Keratinocyte (primary cell): Measurements from ENCODE around the gene DCAF11. TPM values are rescaled to one million over a fixed set of nuclear protein-coding genes. Genes with fewer than 3 reads are reported as not detected.

Experiments
- DNase-seq: peaks from one replicate; pipeline ENCODE4 v3.0.0-alpha.2; 2011; ENCODE audit warnings: low read depth, missing footprints, low spot score
- FAIRE-seq: peaks from 2 replicates; lab custom pipeline; 2011; peaks lifted over from hg19 to GRCh38; lab: Jason Lieb, UNC
- H2AFZ ChIP-seq: 2 replicates; pipeline ENCODE4 v1.6.0; 2012; ENCODE audit warnings: low read length, control low read depth, inconsistent platforms; ENCODE audit not compliant: control insufficient read depth
- H3K27ac ChIP-seq: 2 replicates; pipeline ENCODE4 v1.5.1; 2011; ENCODE audit warnings: low read length; ENCODE audit not compliant: control insufficient read depth, insufficient read depth
- H3K27me3 ChIP-seq: 3 replicates; pipeline ENCODE4 v1.6.0; 2011; ENCODE audit warnings: low read length; ENCODE audit not compliant: control insufficient read depth, insufficient read depth; ENCODE audit errors: extremely low read depth
- H3K36me3 ChIP-seq, 2 experiments: 2 replicates in 1 of 2; 3 replicates in 1 of 2; pipeline ENCODE4 v1.5.1; 2011; ENCODE audit warnings: low read length in 2 of 2, mild to moderate bottlenecking in 1 of 2; ENCODE audit not compliant: control insufficient read depth in 2 of 2, insufficient read depth in 2 of 2; ENCODE audit errors: extremely low read depth in 1 of 2
- H3K4me1 ChIP-seq: 3 replicates; pipeline ENCODE4 v1.5.1; 2011; ENCODE audit warnings: low read length; ENCODE audit not compliant: control insufficient read depth, insufficient read depth; ENCODE audit errors: extremely low read depth
- H3K4me2 ChIP-seq: 3 replicates; pipeline ENCODE4 v1.6.0; 2011; ENCODE audit warnings: low read depth, low read length; ENCODE audit not compliant: control insufficient read depth, insufficient read depth; ENCODE audit errors: extremely low read depth
- H3K4me3 ChIP-seq, 3 experiments: fragments of 200-600 bp in 1 of 3; sonication (generic) in 1 of 3; 2 replicates in 2 of 3; 3 replicates in 1 of 3; pipeline ENCODE4 v1.5.1; 2011 to 2016; ENCODE audit warnings: low read length in 3 of 3, mild to moderate bottlenecking in 3 of 3, control low read depth in 2 of 3, inconsistent platforms in 1 of 3, low read depth in 1 of 3, mixed read lengths in 1 of 3, mixed run types in 1 of 3, moderate library complexity in 1 of 3; ENCODE audit not compliant: control insufficient read depth in 2 of 3, insufficient read depth in 2 of 3; ENCODE audit errors: extremely low read depth in 1 of 3
- H3K79me2 ChIP-seq: 2 replicates; pipeline ENCODE4 v1.6.0; 2012; ENCODE audit warnings: low read length; ENCODE audit not compliant: control insufficient read depth, insufficient read depth
- H3K9ac ChIP-seq: 3 replicates; pipeline ENCODE4 v1.6.0; 2011; ENCODE audit warnings: low read length; ENCODE audit not compliant: control insufficient read depth, insufficient read depth; ENCODE audit errors: extremely low read depth
- H3K9me1 ChIP-seq: 3 replicates; pipeline ENCODE4 v1.6.0; 2011; ENCODE audit warnings: low read length; ENCODE audit not compliant: control insufficient read depth, insufficient read depth; ENCODE audit errors: extremely low read depth
- H3K9me3 ChIP-seq: 2 replicates; pipeline ENCODE4 v1.5.1; 2012; ENCODE audit warnings: low read depth, low read length; ENCODE audit not compliant: control insufficient read depth
- H4K20me1 ChIP-seq: 3 replicates; pipeline ENCODE4 v1.6.0; 2011; ENCODE audit warnings: low read length; ENCODE audit not compliant: control insufficient read depth, insufficient read depth; ENCODE audit errors: extremely low read depth
- EZH2 ChIP-seq: IDR thresholded peaks from one replicate; pipeline ENCODE4 v1.6.1; 2012; ENCODE audit warnings: inconsistent platforms, mild to moderate bottlenecking, low read length, moderate library complexity
- dilution Hi-C: fragments of 300-500 bp; cut with MboI; formaldehyde crosslinking; loops from one replicate; pipeline ENCODE4 v1.7.0; 2020; ENCODE audit warnings: low sequenced_read_pairs; ENCODE audit not compliant: extremely low pct_ligation_motif_present
- polyA plus RNA-seq, 5 experiments: library from polyadenylated mRNA; depleted of rRNA in 3 of 5; stranded (reverse) in 3 of 5; stranded (forward) in 1 of 5; unstranded in 1 of 5; fragments of >200 nt; gene quantifications; 1 replicate in 1 of 5; 2 replicates in 3 of 5; 3 replicates in 1 of 5; pipeline versions ENCODE4 v1.2.1 to v1.2.3, GENCODE V29; 2011 to 2012; ENCODE audit warnings: missing spikeins in 2 of 5, low read depth in 1 of 5, low replicate concordance in 1 of 5
- TF ChIP-seq, protein P1 (sequence below), 3 experiments: IDR thresholded peaks in 1 of 3; conservative IDR thresholded peaks in 1 of 3; optimal IDR thresholded peaks in 1 of 3; 2 replicates in 2 of 3; 3 replicates in 1 of 3; pipeline versions ENCODE3 to v1.5.1; 2011; ENCODE audit warnings: low read length in 3 of 3, mild to moderate bottlenecking in 3 of 3, moderate library complexity in 2 of 3, control low read depth in 1 of 3, inconsistent platforms in 1 of 3; ENCODE audit not compliant: insufficient read depth in 2 of 3; ENCODE audit errors: extremely low read depth in 1 of 3

Gene DCAF11
- polyA plus RNA-seq, 1 donor (not counting 4 experiments of a cell fraction or from before 2014, with no cell fraction given) = 25.9 TPM

DNA sequence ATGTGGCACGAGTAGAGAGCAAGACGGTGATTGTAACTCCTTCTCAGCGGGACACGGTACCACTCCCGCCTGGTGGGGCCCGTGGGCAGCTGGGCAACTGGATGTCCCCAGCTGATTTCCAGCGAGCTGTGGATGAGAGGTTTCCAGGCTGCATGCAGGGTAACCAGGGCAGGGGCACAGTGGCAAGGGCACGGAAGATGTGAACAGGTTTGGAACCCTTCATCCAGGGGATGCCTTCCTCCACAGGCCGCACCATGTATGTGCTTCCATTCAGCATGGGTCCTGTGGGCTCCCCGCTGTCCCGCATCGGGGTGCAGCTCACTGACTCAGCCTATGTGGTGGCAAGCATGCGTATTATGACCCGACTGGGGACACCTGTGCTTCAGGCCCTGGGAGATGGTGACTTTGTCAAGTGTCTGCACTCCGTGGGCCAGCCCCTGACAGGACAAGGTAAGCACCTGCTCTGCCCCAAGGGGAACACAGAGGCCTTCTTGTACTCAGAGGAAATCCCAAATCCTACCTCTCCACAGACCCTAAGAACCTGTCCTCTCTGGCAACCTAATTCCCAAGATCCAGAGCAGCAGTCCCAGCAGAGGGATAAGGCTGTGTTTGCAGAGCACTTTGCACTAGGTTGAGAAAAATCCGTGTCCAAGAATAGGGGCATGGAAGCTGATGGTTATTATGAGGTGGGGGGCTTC is 16.2 kb upstream of the DCAF11 start:
- FAIRE-seq (no peak), DNase-seq (no peak)
- peaks cover 13% of the 10 kb centered on the region for H3K4me1 ChIP-seq
- no peaks in the 10 kb centered on the region for H4K20me1 ChIP-seq
- no peak overlapping the region for H3K4me2 ChIP-seq
- no peaks in the 10 kb centered on the region for H3K9me1 ChIP-seq
- H3K79me2 ChIP-seq = peaks cover 2% of the 10 kb centered on the region
- H3K9ac ChIP-seq = no peak overlapping the region
- H2AFZ ChIP-seq = no peak overlapping the region
- H3K9me3 ChIP-seq = no peaks in the 10 kb centered on the region
- peaks cover 7 to 21% of the 10 kb centered on the region in 2 experiments for H3K36me3 ChIP-seq
- no peak overlapping the region for H3K27ac ChIP-seq
- no peak for TF ChIP-seq EZH2
- TF ChIP-seq, protein P1, sequence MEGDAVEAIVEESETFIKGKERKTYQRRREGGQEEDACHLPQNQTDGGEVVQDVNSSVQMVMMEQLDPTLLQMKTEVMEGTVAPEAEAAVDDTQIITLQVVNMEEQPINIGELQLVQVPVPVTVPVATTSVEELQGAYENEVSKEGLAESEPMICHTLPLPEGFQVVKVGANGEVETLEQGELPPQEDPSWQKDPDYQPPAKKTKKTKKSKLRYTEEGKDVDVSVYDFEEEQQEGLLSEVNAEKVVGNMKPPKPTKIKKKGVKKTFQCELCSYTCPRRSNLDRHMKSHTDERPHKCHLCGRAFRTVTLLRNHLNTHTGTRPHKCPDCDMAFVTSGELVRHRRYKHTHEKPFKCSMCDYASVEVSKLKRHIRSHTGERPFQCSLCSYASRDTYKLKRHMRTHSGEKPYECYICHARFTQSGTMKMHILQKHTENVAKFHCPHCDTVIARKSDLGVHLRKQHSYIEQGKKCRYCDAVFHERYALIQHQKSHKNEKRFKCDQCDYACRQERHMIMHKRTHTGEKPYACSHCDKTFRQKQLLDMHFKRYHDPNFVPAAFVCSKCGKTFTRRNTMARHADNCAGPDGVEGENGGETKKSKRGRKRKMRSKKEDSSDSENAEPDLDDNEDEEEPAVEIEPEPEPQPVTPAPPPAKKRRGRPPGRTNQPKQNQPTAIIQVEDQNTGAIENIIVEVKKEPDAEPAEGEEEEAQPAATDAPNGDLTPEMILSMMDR (optimal IDR thresholded peaks at IDR 0.05 in 1 of 3, IDR thresholded peaks at IDR 0.05 in 1 of 3, conservative IDR thresholded peaks at IDR 0.05 in 1 of 3; ENCODE audit: extremely low read depth in 1 of 3, insufficient read depth in 2 of 3, low read length in 3 of 3) = no peak
- no peaks in the 10 kb centered on the region for H3K27me3 ChIP-seq
- dilution Hi-C loops = no loop called here
- H3K4me3 ChIP-seq = no peak overlapping the region

DNA sequence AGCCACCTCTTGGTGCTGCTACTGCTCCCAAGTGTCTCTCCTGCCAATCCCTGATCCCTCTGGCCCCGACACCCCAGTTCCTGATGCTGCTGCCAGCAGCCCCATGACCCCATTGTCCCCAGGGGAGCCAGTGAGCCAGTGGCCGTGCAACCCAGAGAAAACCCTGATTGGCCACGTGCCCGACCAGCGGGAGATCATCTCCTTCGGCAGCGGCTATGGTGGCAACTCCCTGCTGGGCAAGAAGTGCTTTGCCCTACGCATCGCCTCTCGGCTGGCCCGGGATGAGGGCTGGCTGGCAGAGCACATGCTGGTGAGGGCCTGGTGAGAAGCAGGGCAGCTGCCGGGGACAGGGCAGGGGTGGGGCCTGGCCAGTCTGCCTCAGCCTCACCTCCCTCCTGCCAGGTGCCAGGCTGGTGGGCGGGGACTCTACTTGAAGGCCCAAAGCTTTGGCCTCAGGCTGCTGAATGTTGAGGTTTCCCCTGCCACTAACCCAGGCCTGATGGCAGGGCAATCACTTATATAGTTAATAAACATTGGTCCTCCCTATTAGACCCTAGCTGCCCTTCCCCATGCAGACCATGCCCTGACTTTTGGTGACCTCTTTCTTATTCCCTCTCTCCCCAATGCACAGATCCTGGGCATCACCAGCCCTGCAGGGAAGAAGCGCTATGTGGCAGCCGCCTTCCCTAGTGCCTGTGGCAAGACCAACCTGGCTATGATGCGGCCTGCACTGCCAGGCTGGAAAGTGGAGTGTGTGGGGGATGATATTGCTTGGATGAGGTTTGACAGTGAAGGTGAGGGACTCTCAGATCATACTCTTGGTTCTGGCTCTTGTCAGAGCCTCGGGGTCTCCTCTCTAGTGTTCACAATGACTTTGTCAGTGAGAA is 15.4 kb upstream of the DCAF11 start:
- no peaks in the 10 kb centered on the region for H4K20me1 ChIP-seq
- no peak overlapping the region for H3K27ac ChIP-seq
- no peak overlapping the region for H3K4me3 ChIP-seq
- peaks cover 7 to 28% of the 10 kb centered on the region in 2 experiments for H3K36me3 ChIP-seq
- TF ChIP-seq, protein P1 (optimal IDR thresholded peaks at IDR 0.05 in 1 of 3, IDR thresholded peaks at IDR 0.05 in 1 of 3, conservative IDR thresholded peaks at IDR 0.05 in 1 of 3; ENCODE audit: extremely low read depth in 1 of 3, insufficient read depth in 2 of 3, low read length in 3 of 3) = no peak
- TF ChIP-seq EZH2 = no peak
- no peak for DNase-seq
- no peak overlapping the region for H2AFZ ChIP-seq
- H3K4me2 ChIP-seq = no peak overlapping the region
- dilution Hi-C loops = no loop called here
- H3K9me3 ChIP-seq = no peaks in the 10 kb centered on the region
- peaks cover 9% of the 10 kb centered on the region for H3K4me1 ChIP-seq
- no peaks in the 10 kb centered on the region for H3K27me3 ChIP-seq
- no peak for FAIRE-seq
- no peaks in the 10 kb centered on the region for H3K9me1 ChIP-seq
- H3K79me2 ChIP-seq = peaks cover 2% of the 10 kb centered on the region
- no peak overlapping the region for H3K9ac ChIP-seq
